Stimulated activated CD4-positive, alpha-beta T cell treated with anti-CD3 and anti-CD28 coated beads, Interleukin-1b, Interleukin-23, amount 100 ng/mL, for 24 hours (primary cell): ENCODE data around the gene GNA12.
"Not testable (repeated sequence)": the region's sequence is repeated elsewhere in the genome, so short reads cannot be mapped to it uniquely, and the experiment has no call there.

Experiments
- DNase-seq, 4 experiments: peaks; one replicate each; pipeline ENCODE4 v3.0.0-alpha.2; 2020; ENCODE audit warnings: low read depth in 4 of 4, low spot score in 1 of 4

Gene GNA12

GRCh38 chr7:2864999-2865670, 21.0 kb upstream of the GNA12 start:
- DNase-seq = peak; percentile 47 to 63 (median 60)

- no peak for DNase-seq
Observed at GRCh38 chr7:2864204-2864985, 20.3 kb upstream of the GNA12 start.

- peak; percentile 29 to 65 (median 38) for DNase-seq
Observed at GRCh38 chr7:2863461-2864066, 19.5 kb upstream of the GNA12 start.

GRCh38 chr7:2862831-2863361, 18.8 kb upstream of the GNA12 start:
- DNase-seq = no peak

- no peak for DNase-seq
Observed at GRCh38 chr7:2861509-2861908, 17.4 kb upstream of the GNA12 start.

- no peak for DNase-seq
Observed at GRCh38 chr7:2860627-2861133, 16.6 kb upstream of the GNA12 start.

GRCh38 chr7:2859952-2860351, 15.8 kb upstream of the GNA12 start:
- no peak for DNase-seq

- DNase-seq = no peak
Observed at GRCh38 chr7:2858621-2859020, 14.5 kb upstream of the GNA12 start.

- no peak for DNase-seq
Observed at GRCh38 chr7:2856388-2857169, 12.5 kb upstream of the GNA12 start.

- no peak for DNase-seq
Observed at GRCh38 chr7:2855386-2855785, 11.3 kb upstream of the GNA12 start.

- not testable (repeated sequence) for DNase-seq
Observed at GRCh38 chr7:2853552-2853951, 9.4 kb upstream of the GNA12 start.

GRCh38 chr7:2853147-2853546, 9.0 kb upstream of the GNA12 start:
- no peak for DNase-seq

- no peak for DNase-seq
Observed at GRCh38 chr7:2851497-2851896, 7.4 kb upstream of the GNA12 start.

- no peak for DNase-seq
Observed at GRCh38 chr7:2849941-2850766, 6.0 kb upstream of the GNA12 start.

GRCh38 chr7:2845034-2845592, 1.0 kb upstream of the GNA12 start:
- no peak for DNase-seq

- DNase-seq = no peak
Observed at GRCh38 chr7:2843711-2844152, 376 bp downstream of the GNA12 start.

GRCh38 chr7:2843191-2843685, 870 bp downstream of the GNA12 start:
- no peak for DNase-seq

GRCh38 chr7:2841907-2842306, 2.2 kb downstream of the GNA12 start:
- DNase-seq = no peak

- no peak for DNase-seq
Observed at GRCh38 chr7:2840458-2840857, 3.6 kb downstream of the GNA12 start.
